Upper lobe of left lung (tissue), 6 donors: ENCODE data around the gene MYEOV. TPM values are rescaled to one million over a fixed set of nuclear protein-coding genes. Genes with fewer than 3 reads are reported as not detected.

Experiments
- ATAC-seq, 2 donors: fragments of 200-7000 bp; cut with Tn5 transposase; one replicate each; pipeline ENCODE4 v1.9.1; 2022; ENCODE audit warnings: mild to moderate bottlenecking in 2 of 2, moderate library complexity in 2 of 2; ENCODE audit not compliant: low FRiP score in 2 of 2
- DNase-seq, 2 donors: peaks; one replicate each; pipeline ENCODE4 v3.0.0-alpha.2; 2019 to 2020
- H3K27ac ChIP-seq, 4 donors: fragments of 200-600 bp; sonication (generic); one replicate each; pipeline ENCODE4 v1.5.1; 2016 to 2019
- H3K27me3 ChIP-seq, 4 donors: fragments of 200-600 bp; sonication (generic); one replicate each; pipeline ENCODE4 v1.5.1; 2017 to 2019
- H3K36me3 ChIP-seq, 4 donors: fragments of 200-600 bp; sonication (generic); one replicate each; pipeline ENCODE4 v1.5.1; 2016 to 2019
- H3K4me1 ChIP-seq, 4 donors: fragments of 200-600 bp; sonication (generic); one replicate each; pipeline ENCODE4 v1.5.1; 2018 to 2019
- H3K4me3 ChIP-seq, 4 donors: fragments of 200-600 bp; sonication (generic); one replicate each; pipeline ENCODE4 v1.5.1; 2017 to 2019; ENCODE audit warnings: mild to moderate bottlenecking in 2 of 4, moderate library complexity in 1 of 4
- H3K9me3 ChIP-seq, 4 donors: fragments of 200-600 bp; sonication (generic); one replicate each; pipeline ENCODE4 v1.5.1; 2018 to 2019
- CTCF ChIP-seq, 6 experiments: fragments of 450-650 bp in 4 of 6; fragments of 200-600 bp in 2 of 6; sonication (generic) in 2 of 6; IDR thresholded peaks; one replicate each; pipeline ENCODE4 v1.5.1; 2016 to 2019; ENCODE audit warnings: antibody characterized with exemption in 6 of 6
- EP300 ChIP-seq, 4 donors: sonication (generic); formaldehyde crosslinking; IDR thresholded peaks; one replicate each; pipeline ENCODE4 v1.5.1; 2017; ENCODE audit warnings: antibody characterized with exemption in 4 of 4, control low read depth in 2 of 4
- POLR2A ChIP-seq, 4 donors: fragments of 450-650 bp; IDR thresholded peaks; one replicate each; pipeline ENCODE4 v1.5.1; 2016 to 2017; ENCODE audit warnings: antibody characterized with exemption in 4 of 4, mild to moderate bottlenecking in 2 of 4
- POLR2AphosphoS5 ChIP-seq, 2 donors: sonication (generic); formaldehyde crosslinking; IDR thresholded peaks; one replicate each; pipeline ENCODE4 v1.5.1; 2017; ENCODE audit warnings: antibody characterized with exemption in 2 of 2
- WGBS, 2 donors: methylation state at CpG; one replicate each; pipeline ENCODE4 v1.1.5; 2017 to 2018; 5-methylcytosine and 5-hydroxymethylcytosine counted together
- total RNA-seq, 6 donors: library from RNA; depleted of rRNA in 4 of 6; stranded (reverse); fragments of >200 nt in 4 of 6; gene quantifications; one replicate each; pipeline versions ENCODE4 v1.1.0 to v1.2.1, GENCODE V29; 2016 to 2021
- donor health status: DM: no; HTN: no; CAD: no; lungs with moderate emphysema.
- donor health status: DM: no; HTN: yes; CAD: no; lungs with severe emphysema.

MYEOV gene
- total RNA-seq, 6 donors from 2014 or later = 0.30 to 0.98 (median 0.77) TPM; not detected in 2

GRCh38 chr11:69252490-69252837 is 41.5 kb upstream of the MYEOV start:
- H3K4me3 ChIP-seq = no peak overlapping the region
- no peak for DNase-seq
- H3K27me3 ChIP-seq = no peaks in the 10 kb centered on the region
- TF ChIP-seq EP300 (IDR thresholded peaks at IDR 0.05) = no peak
- no peak for TF ChIP-seq CTCF (IDR thresholded peaks at IDR 0.05)
- no peak for TF ChIP-seq POLR2AphosphoS5 (IDR thresholded peaks at IDR 0.05)
- TF ChIP-seq POLR2A (IDR thresholded peaks at IDR 0.05) = no peak
- no peaks in the 10 kb centered on the region for H3K36me3 ChIP-seq
- 80 to 84% methylated on average over 9 of the region's 9 CpGs for WGBS, 2 donors
- H3K4me1 ChIP-seq = peaks cover 0 to 13% (median 5%) of the 10 kb centered on the region in 4 donors
- no peak overlapping the region for H3K27ac ChIP-seq
- peaks cover 0 to 10% (median 6%) of the 10 kb centered on the region in 4 donors for H3K9me3 ChIP-seq
- no peak for ATAC-seq

- H3K27ac ChIP-seq = no peak overlapping the region
- TF ChIP-seq CTCF (IDR thresholded peaks at IDR 0.05) = no peak
- TF ChIP-seq POLR2A (IDR thresholded peaks at IDR 0.05) = no peak
- no peak for TF ChIP-seq POLR2AphosphoS5 (IDR thresholded peaks at IDR 0.05)
- TF ChIP-seq EP300 (IDR thresholded peaks at IDR 0.05) = no peak
- no peak for ATAC-seq
- H3K9me3 ChIP-seq = peaks cover 0 to 10% (median 6%) of the 10 kb centered on the region in 4 donors
- DNase-seq = no peak
- no peaks in the 10 kb centered on the region for H3K36me3 ChIP-seq
- peaks cover 0 to 13% (median 5%) of the 10 kb centered on the region in 4 donors for H3K4me1 ChIP-seq
- H3K27me3 ChIP-seq = no peaks in the 10 kb centered on the region
- no peak overlapping the region for H3K4me3 ChIP-seq
Measured at GRCh38 chr11:69253028-69253427, 40.9 kb upstream of the MYEOV start.

- no peak for ATAC-seq
- no peaks in the 10 kb centered on the region for H3K27me3 ChIP-seq
- DNase-seq = no peak
- no peak overlapping the region for H3K4me3 ChIP-seq
- H3K9me3 ChIP-seq = peaks cover 0 to 10% (median 6%) of the 10 kb centered on the region in 4 donors
- no peaks in the 10 kb centered on the region for H3K4me1 ChIP-seq
- H3K27ac ChIP-seq = no peak overlapping the region
- no peaks in the 10 kb centered on the region for H3K36me3 ChIP-seq
- TF ChIP-seq CTCF (IDR thresholded peaks at IDR 0.05) = no peak
- TF ChIP-seq EP300 (IDR thresholded peaks at IDR 0.05) = no peak
- no peak for TF ChIP-seq POLR2AphosphoS5 (IDR thresholded peaks at IDR 0.05)
- no peak for TF ChIP-seq POLR2A (IDR thresholded peaks at IDR 0.05)
- 81 to 92% methylated on average over 5 of the region's 5 CpGs for WGBS, 2 donors
Measured at GRCh38 chr11:69257134-69257533, 36.8 kb upstream of the MYEOV start.

- 80 to 82% methylated on average over 6 of the region's 6 CpGs for WGBS, 2 donors
- H3K4me1 ChIP-seq = no peaks in the 10 kb centered on the region
- ATAC-seq = no peak
Measured at GRCh38 chr11:69257838-69258658, 35.9 kb upstream of the MYEOV start.

More at GRCh38 chr11:69257838-69258658, 35.9 kb upstream of the MYEOV start:
- Histone ChIP-seq H3K27ac (no peak overlapping the region), H3K36me3 (no peaks in the 10 kb centered on the region), H3K9me3 (peaks cover 0 to 7% (median 4%) of the 10 kb centered on the region in 4 donors), H3K27me3 (no peaks in the 10 kb centered on the region), H3K4me3 (no peak overlapping the region)
- TF ChIP-seq CTCF (IDR thresholded peaks at IDR 0.05) (no peak), EP300 (IDR thresholded peaks at IDR 0.05) (no peak), POLR2AphosphoS5 (IDR thresholded peaks at IDR 0.05) (no peak), POLR2A (IDR thresholded peaks at IDR 0.05) (no peak)
- DNase-seq = no peak
